ENCODE data around the gene MARCHF6. TPM values are rescaled to one million over a fixed set of nuclear protein-coding genes. Genes with fewer than 3 reads are reported as not detected.

The MARCHF6 gene
- total and polyA plus RNA-seq, 2 experiments from 2014 or later, result 70.9 to 91.1 TPM

DNA sequence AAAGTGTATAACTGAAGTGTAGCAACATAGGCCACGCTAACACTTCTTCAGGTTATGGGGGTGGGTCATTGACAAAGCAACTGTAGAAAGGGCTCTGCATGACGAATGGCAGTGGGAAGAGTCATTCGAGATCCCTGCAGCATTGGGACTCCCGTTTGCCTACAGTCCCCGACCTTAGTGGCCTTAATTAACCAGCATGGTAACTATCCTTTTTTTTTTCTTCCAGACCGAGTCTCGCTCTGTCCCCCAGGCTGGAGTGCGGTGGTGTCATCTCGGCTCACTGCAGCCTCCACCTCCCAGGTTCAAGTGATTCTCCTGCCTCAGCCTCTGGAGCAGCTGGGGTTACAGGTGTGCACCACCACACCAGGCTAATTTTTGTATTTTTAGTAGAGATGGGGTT lies 31.6 kb upstream of the MARCHF6 start:
- 84% methylated on average over 9 of the region's 9 CpGs for WGBS (ENCODE audit: low lambda C conversion rate, missing lambda C conversion rate)
- H3K4me2 ChIP-seq, result no peak overlapping the region
- H4K20me1 ChIP-seq (ENCODE audit: insufficient read depth, poor library complexity, severe bottlenecking), result no peaks in the 10 kb centered on the region
- no peaks in the 10 kb centered on the region for H3K79me2 ChIP-seq
- no peak overlapping the region for H2AFZ ChIP-seq
- H3K9me2 ChIP-seq (replicated peaks; ENCODE audit: insufficient read depth), result no peaks in the 10 kb centered on the region
- TF ChIP-seq EZH2 (IDR thresholded peaks at IDR 0.05; ENCODE audit: borderline replicate concordance) (no peak), EZH2phosphoT487 (IDR thresholded peaks at IDR 0.05; ENCODE audit: low read depth, severe bottlenecking, unreplicated experiment) (no peak)
- TF ChIP-seq, protein P1, sequence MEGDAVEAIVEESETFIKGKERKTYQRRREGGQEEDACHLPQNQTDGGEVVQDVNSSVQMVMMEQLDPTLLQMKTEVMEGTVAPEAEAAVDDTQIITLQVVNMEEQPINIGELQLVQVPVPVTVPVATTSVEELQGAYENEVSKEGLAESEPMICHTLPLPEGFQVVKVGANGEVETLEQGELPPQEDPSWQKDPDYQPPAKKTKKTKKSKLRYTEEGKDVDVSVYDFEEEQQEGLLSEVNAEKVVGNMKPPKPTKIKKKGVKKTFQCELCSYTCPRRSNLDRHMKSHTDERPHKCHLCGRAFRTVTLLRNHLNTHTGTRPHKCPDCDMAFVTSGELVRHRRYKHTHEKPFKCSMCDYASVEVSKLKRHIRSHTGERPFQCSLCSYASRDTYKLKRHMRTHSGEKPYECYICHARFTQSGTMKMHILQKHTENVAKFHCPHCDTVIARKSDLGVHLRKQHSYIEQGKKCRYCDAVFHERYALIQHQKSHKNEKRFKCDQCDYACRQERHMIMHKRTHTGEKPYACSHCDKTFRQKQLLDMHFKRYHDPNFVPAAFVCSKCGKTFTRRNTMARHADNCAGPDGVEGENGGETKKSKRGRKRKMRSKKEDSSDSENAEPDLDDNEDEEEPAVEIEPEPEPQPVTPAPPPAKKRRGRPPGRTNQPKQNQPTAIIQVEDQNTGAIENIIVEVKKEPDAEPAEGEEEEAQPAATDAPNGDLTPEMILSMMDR (IDR thresholded peaks at IDR 0.05; ENCODE audit: poor library complexity), result no peak
- H3K4me1 ChIP-seq (ENCODE audit: insufficient read depth), result no peaks in the 10 kb centered on the region
- H3K36me3 ChIP-seq (replicated peaks; ENCODE audit: insufficient read depth, low read depth), result no peaks in the 10 kb centered on the region
- no peaks in the 10 kb centered on the region for H3K27me3 ChIP-seq
- no peaks in the 10 kb centered on the region for H3K9me3 ChIP-seq (ENCODE audit: low read depth)
- no peak overlapping the region for H3K27ac ChIP-seq
- DNase-seq (ENCODE audit: low spot score), result no peak
- no peak overlapping the region for H3K4me3 ChIP-seq

DNA sequence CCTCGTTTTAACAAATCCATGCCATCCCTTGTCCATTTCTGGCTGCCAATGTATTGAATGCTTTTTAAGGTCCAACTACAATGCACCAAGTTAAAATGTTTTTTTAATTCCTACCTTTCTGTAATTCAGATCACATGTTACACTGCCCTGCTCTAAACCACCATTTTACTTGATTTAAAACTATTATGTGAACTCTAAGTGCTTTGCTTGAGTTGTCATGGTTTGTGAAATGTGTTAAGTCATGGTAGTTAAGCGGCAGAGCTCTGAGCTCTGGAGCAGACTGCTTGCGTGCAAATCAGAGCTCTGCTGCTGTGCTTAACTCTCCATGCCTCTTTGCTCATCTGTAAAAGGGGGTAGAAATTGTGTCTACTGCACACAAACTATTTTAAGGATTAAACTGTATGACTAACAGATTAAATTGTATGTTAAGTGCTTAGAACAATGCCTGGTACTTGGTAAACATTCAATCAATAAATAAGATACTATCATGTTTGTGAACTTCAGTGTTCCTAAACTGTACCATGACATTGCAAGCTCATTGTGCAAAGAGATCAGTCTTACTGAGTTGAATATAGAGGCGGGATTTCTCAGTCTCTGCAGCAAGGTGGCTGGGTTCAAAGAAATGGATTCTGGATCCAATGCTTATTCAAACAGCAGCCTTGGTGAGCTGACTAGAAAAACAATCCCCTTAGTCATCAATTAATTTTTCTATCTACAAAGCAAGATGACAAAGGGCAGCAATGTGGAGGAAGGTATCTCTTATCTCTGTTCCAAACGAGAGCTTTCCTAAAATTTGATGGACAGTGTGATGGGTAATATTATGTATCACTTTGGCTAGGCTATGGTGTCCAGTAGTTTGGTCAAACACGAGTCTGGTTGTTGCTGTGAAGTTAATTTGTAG lies 29.7 kb upstream of the MARCHF6 start:
- H4K20me1 ChIP-seq (ENCODE audit: insufficient read depth, poor library complexity, severe bottlenecking), result no peaks in the 10 kb centered on the region
- WGBS (ENCODE audit: low lambda C conversion rate, missing lambda C conversion rate), result 67% methylated on average over 6 of the region's 6 CpGs
- TF ChIP-seq, protein P1 (IDR thresholded peaks at IDR 0.05; ENCODE audit: poor library complexity), result no peak
- no peak for TF ChIP-seq EZH2phosphoT487 (IDR thresholded peaks at IDR 0.05; ENCODE audit: low read depth, severe bottlenecking, unreplicated experiment)
- no peak for TF ChIP-seq EZH2 (IDR thresholded peaks at IDR 0.05; ENCODE audit: borderline replicate concordance)
- no peaks in the 10 kb centered on the region for H3K36me3 ChIP-seq (replicated peaks; ENCODE audit: insufficient read depth, low read depth)
- H3K4me1 ChIP-seq (ENCODE audit: insufficient read depth), result no peaks in the 10 kb centered on the region
- DNase-seq (ENCODE audit: low spot score), result no peak
- no peak overlapping the region for H3K4me2 ChIP-seq
- H3K79me2 ChIP-seq, result no peaks in the 10 kb centered on the region
- no peaks in the 10 kb centered on the region for H3K9me2 ChIP-seq (replicated peaks; ENCODE audit: insufficient read depth)
- no peak overlapping the region for H3K4me3 ChIP-seq
- no peaks in the 10 kb centered on the region for H3K9me3 ChIP-seq (ENCODE audit: low read depth)
- peak overlapping the region; percentile 8 for H3K27ac ChIP-seq
- no peaks in the 10 kb centered on the region for H3K27me3 ChIP-seq
- no peak overlapping the region for H2AFZ ChIP-seq

DNA sequence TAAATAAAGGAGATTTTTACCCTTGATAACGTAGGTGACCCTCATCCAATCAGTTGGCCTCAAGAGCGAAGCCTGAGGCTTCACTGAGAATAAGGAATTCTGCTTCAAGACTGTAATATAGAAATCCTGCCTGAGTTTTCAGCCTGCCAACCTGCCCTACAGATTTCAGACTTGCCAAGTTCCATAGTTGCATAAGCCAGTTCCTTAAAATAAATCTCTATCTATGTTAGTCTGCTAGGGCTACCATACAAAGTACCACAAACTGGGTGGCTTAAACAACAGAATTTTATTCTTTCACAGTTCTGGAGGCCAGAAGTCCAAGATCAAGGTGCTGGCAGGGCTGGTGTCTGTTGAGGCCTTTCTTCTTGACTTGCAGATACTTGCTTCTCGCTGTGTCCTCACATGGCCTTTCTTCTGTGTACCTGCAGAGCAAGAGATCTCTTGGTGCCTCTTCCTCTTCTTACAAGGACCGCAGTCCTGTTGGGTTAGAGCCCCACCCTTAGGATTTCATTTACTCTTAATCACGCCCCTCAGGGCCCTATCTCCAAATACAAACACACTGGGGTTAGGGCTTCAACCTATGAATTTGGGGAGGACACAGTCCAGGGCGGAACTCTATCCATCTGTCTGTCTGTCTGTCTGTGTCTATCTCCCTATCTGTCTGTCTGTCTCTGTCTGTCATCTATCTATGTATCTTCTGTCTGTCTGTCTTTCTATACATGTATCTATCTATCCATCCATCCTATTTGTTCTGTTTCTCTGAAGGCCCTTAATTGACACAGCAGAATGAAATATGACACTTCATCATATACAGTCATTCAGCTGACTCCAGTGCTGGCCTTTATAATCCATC lies 28.8 kb upstream of the MARCHF6 start:
- H2AFZ ChIP-seq, result no peak overlapping the region
- H3K27me3 ChIP-seq, result no peaks in the 10 kb centered on the region
- WGBS (ENCODE audit: low lambda C conversion rate, missing lambda C conversion rate), result 89% methylated on average over 6 of the region's 6 CpGs
- H3K9me3 ChIP-seq (ENCODE audit: low read depth), result no peaks in the 10 kb centered on the region
- no peak overlapping the region for H3K4me3 ChIP-seq
- H3K9me2 ChIP-seq (replicated peaks; ENCODE audit: insufficient read depth), result no peaks in the 10 kb centered on the region
- no peaks in the 10 kb centered on the region for H3K79me2 ChIP-seq
- TF ChIP-seq, protein P1 (IDR thresholded peaks at IDR 0.05; ENCODE audit: poor library complexity), result no peak
- TF ChIP-seq EZH2phosphoT487 (IDR thresholded peaks at IDR 0.05; ENCODE audit: low read depth, severe bottlenecking, unreplicated experiment) (no peak), EZH2 (IDR thresholded peaks at IDR 0.05; ENCODE audit: borderline replicate concordance) (no peak)
- no peaks in the 10 kb centered on the region for H3K4me1 ChIP-seq (ENCODE audit: insufficient read depth)
- no peak overlapping the region for H3K27ac ChIP-seq
- no peak overlapping the region for H3K4me2 ChIP-seq
- H3K36me3 ChIP-seq (replicated peaks; ENCODE audit: insufficient read depth, low read depth), result no peaks in the 10 kb centered on the region
- H4K20me1 ChIP-seq (ENCODE audit: insufficient read depth, poor library complexity, severe bottlenecking), result no peaks in the 10 kb centered on the region
- no peak for DNase-seq (ENCODE audit: low spot score)

All from hepatocyte (in vitro differentiated cells).